ENCODE data around the gene SIK3.

- TF ChIP-seq CTCF (IDR thresholded peaks at IDR 0.05), result no peak
- TF ChIP-seq POLR2A (IDR thresholded peaks at IDR 0.05), result no peak
Measured at GRCh38 chr11:116901964-116902688, 196.1 kb downstream of the SIK3 start.

All from heart left ventricle (tissue), 13 donors.